ENCODE results near the gene ARHGAP45. TPM values are rescaled to one million over a fixed set of nuclear protein-coding genes. Genes with fewer than 3 reads are reported as not detected.
A peak's percentile ranks its signal among the peaks of the same experiment; 100 is the strongest.

ARHGAP45 gene
- polyA plus RNA-seq, 2 of the 4 experiments (the other 2 are of a cell fraction): 1.2 to 1.9 TPM

GRCh38 chr19:1041835-1042685 is 24.9 kb upstream of the ARHGAP45 start:
- Histone ChIP-seq H3K9me3 (no peaks in the 10 kb centered on the region), H3K4me3 (peak overlapping the region; percentile 51), H3K27ac (peak overlapping the region; percentile 94 to 96), H3K4me1 (peaks cover 19% of the 10 kb centered on the region), H3K4me2 (peak overlapping the region; percentile 96)
- ChIA-PET CTCF (interaction anchor here (1.3 to 2.0 kb wide), 7 partner anchors 12 to 224 kb away, joined by 3 to 6 read pairs (median 3); no protein-coding TSS in a partner anchor), POLR2A (interaction anchor here (0.5 to 2.3 kb wide), 3 partner anchors 14 to 227 kb away, joined by 3 to 6 read pairs (median 3); no protein-coding TSS in a partner anchor)
- 4% methylated on average over 4 of the region's 43 CpGs for WGBS (ENCODE audit: missing lambda C conversion rate)
- FAIRE-seq (no peak), ATAC-seq (peak; percentile 58 to 72), DNase-seq (ENCODE audit: low read depth in 1 of 2, low spot score in 1 of 2) (peak; percentile 81 to 97)
- TF ChIP-seq SMC3 (IDR thresholded peaks at IDR 0.05): no peak
- TF ChIP-seq GATA3 (IDR thresholded peaks at IDR 0.05; ENCODE audit: borderline replicate concordance): no peak
- peak; percentile 1 for TF ChIP-seq ZFP36 (IDR thresholded peaks at IDR 0.05; ENCODE audit: borderline replicate concordance, partially characterized antibody)
- no peak for TF ChIP-seq HES2 (IDR thresholded peaks at IDR 0.05)
- peak; percentile 73; the same call in 1 of the 2 replicates for TF ChIP-seq KDM1A (IDR thresholded peaks at IDR 0.05; ENCODE audit: low read depth)
- peak; percentile 85 for TF ChIP-seq RCOR1 (IDR thresholded peaks at IDR 0.05; ENCODE audit: low read depth, low read length)
- peak; percentile 65 for TF ChIP-seq MAX (IDR thresholded peaks at IDR 0.05)
- peak in 1 of 2 experiments; percentile 52; a peak in 2 of 5 replicates for TF ChIP-seq JUN (IDR thresholded peaks at IDR 0.05)
- no peak for TF ChIP-seq CBX2 (IDR thresholded peaks at IDR 0.05; ENCODE audit: borderline replicate concordance, low read depth)
- TF ChIP-seq RFX5 (IDR thresholded peaks at IDR 0.05): no peak
- peak; percentile 70; the same call in 1 of the 2 replicates for TF ChIP-seq CHD4 (IDR thresholded peaks at IDR 0.05; ENCODE audit: borderline replicate concordance)
- peak; percentile 33; the same call in 1 of the 2 replicates for TF ChIP-seq POLR2A (IDR thresholded peaks at IDR 0.05; ENCODE audit: low read length)
- TF ChIP-seq NR3C1 (IDR thresholded peaks at IDR 0.05): no peak

GRCh38 chr19:1042689-1043511 is 24.1 kb upstream of the ARHGAP45 start:
- FAIRE-seq (no peak), DNase-seq (ENCODE audit: low read depth in 1 of 2, low spot score in 1 of 2) (peak in 1 of 2 experiments; percentile 63), ATAC-seq (peak in 1 of 2 experiments; percentile 0; a peak in 1 of 6 replicates)
- Histone ChIP-seq H3K27ac (peak overlapping the region; percentile 94 to 96), H3K4me1 (peaks cover 19% of the 10 kb centered on the region), H3K4me3 (peak overlapping the region; percentile 51), H3K4me2 (peak overlapping the region; percentile 96), H3K9me3 (no peaks in the 10 kb centered on the region)
- WGBS (ENCODE audit: missing lambda C conversion rate): 37% methylated on average over 4 of the region's 23 CpGs
- ChIA-PET POLR2A (interaction anchor here (2.3 kb wide), 1 partner anchor 226 kb away, joined by 6 read pairs; no protein-coding TSS in a partner anchor), CTCF (interaction anchor here (1.2 to 2.0 kb wide), 6 partner anchors 10 to 223 kb away, joined by 3 to 6 read pairs (median 3); no protein-coding TSS in a partner anchor)
- TF ChIP-seq ZFP36 (IDR thresholded peaks at IDR 0.05; ENCODE audit: borderline replicate concordance, partially characterized antibody): no peak

- no peak for TF ChIP-seq MAZ (IDR thresholded peaks at IDR 0.05; ENCODE audit: borderline replicate concordance, low read depth, low read length)
- TF ChIP-seq EHMT2 (IDR thresholded peaks at IDR 0.05; ENCODE audit: low read depth): no peak
- no peak for TF ChIP-seq SMC3 (IDR thresholded peaks at IDR 0.05)
- no peak for TF ChIP-seq BHLHE40 (IDR thresholded peaks at IDR 0.05; ENCODE audit: low read depth, low read length)
- TF ChIP-seq CTCF (IDR thresholded peaks at IDR 0.05): no peak
- Histone ChIP-seq H3K4me1 (peaks cover 19% of the 10 kb centered on the region), H3K4me2 (no peak overlapping the region), H3K9me3 (no peaks in the 10 kb centered on the region), H3K27ac (no peak overlapping the region), H3K4me3 (no peak overlapping the region)
- ATAC-seq (peak; percentile 1 to 44; a peak in 3 of 6 replicates), DNase-seq (ENCODE audit: low read depth in 1 of 2, low spot score in 1 of 2) (peak; percentile 61 to 91), FAIRE-seq (no peak)
- ChIA-PET CTCF (no interaction called here), POLR2A (no interaction called here)
- WGBS (ENCODE audit: missing lambda C conversion rate): 38% methylated on average over 7 of the region's 10 CpGs
Observed at GRCh38 chr19:1045247-1045603, 21.7 kb upstream of the ARHGAP45 start.

Data from A549 (cell line).